HG02571 (cell line): ENCODE data around the gene RPP21.

Experiments used
- ATAC-seq: cut with Tn5 transposase; IDR thresholded peaks from one replicate; pipeline ENCODE4 v1.9.1; 2021; ENCODE audit warnings: mild to moderate bottlenecking, moderate library complexity; ENCODE audit not compliant: unreplicated experiment

The RPP21 gene

DNA sequence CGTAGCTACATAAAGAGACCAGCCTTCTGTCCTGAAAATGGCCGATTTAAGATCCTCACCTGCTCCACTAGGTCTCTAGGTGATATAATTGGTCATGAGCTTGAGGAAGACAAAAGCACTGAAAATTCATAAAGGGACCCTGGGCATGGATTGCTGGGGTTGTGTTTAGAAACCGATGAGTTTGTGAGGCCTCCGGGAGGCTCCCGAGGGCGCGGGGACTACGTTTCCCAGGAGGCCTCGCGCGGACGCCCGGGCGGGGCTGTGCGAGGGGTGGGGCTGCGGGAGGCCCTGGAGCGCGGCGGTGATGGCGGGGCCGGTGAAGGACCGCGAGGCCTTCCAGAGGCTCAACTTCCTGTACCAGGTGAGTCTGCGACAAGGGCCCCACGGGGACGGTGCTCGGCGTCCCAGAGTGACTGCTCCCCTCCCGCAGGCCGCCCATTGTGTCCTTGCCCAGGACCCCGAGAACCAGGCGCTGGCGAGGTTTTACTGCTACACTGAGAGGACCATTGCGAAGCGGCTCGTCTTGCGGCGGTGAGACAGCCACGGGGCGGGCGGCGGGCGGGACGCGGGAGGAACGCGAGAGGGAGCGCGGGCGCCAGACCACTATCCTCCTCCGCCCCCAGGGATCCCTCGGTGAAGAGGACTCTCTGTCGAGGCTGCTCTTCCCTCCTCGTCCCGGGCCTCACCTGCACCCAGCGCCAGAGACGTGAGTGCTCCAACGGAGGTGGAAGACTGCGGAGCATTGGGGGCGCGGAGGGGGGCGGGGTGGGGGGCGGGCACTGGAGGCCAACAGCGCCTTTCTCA, at the start of gene RPP21:
TSS of gene RPP21 (plus strand) at position 289 of the 804 bp plus-strand sequence. CDS start at position 305, 16 bp downstream.
- ATAC-seq: peak; percentile 82

DNA sequence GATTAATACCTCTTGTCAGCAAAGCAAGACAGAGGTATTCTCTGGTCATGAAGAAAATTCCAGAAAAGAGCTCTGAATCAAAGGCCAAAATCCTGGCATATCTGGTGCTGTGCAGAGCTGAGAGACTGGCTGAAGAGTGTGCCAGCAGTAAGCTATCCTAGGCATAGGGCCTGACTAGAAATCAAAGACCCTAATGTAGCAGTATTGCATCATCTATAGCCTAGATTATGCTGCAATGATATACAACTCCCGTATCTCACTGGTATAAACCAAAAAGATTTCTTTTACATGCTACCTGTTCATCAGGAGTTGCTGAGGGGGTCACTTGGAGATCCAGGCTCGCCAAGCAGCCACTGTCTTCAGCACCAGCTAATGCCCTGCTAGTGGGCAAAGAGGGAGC, 49.1 kb upstream of the RPP21 start:
- no peak for ATAC-seq

DNA sequence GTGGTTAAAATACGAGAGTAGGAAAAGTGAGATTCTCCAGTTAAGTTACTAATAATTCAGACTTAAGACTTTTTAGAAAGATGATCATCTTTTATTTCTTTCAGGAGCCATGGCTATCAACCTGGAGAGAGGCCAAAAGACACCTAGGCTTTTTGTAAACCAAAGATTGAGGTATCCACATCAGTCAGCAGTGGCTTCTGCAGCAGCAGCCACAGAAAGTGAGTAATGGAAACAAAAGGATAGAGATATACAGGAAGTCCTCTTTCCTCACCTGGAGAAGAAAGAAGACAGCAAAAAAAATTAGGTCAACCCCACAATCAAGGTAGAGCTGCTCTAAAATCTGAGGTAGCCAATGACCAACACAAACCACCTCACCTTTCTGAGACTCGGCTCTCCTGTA, 41.0 kb upstream of the RPP21 start:
- no peak for ATAC-seq

DNA sequence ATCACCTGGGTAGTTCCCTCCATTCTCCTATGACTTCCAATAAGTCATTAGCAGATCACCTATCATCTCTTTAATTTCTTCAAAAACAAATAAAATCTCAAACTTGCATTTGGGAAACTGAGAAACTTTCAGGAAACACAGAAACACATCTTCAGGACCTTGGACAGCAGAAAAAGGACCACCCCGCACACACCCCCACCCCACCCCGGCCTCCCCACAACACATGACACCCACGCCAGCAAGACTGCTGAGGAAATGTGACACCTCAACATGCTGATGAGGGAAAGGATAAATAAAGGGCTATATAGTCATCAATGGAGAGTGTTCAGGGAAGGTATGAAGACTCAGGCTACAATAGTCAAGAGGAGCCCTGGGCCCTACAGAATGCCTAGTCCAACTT, 33.9 kb upstream of the RPP21 start:
- no peak for ATAC-seq

DNA sequence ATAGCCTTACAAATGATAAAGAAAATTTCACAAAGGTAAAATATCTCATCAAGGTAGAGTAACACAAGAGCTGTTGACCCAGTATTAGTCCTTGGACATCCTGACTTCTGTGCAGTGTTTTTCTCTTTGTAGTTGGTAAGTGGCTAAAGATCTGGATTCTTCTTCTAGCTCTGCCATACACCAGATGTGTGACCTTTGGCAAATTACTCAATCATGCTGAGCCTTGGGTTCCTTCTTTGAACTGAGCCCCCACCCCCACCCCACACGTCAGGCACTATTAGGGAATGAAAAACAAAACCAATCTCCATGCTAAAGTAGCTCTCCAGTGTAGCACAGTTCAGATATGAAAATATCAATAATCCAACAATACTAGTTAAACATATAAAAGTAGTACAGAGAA, 33.3 kb upstream of the RPP21 start:
- ATAC-seq: no peak

DNA sequence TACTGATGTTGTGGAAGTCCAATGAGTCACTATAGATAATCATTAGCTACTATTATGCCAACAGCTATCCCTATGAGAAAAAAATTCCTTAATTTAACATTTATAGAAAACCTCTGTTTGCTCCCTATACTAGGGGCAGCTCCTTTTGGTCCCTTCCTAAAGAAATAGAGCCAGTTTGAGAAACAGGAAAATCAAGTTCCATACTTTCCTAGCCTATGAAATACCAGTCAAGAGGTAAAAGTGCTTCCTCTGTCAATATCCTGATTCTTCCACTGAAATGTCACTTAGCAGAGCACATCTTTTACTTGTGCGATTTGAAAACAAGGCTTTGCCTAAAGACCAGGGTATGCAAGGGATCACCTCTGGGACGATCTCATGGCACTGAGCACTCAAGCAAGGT, 32.7 kb upstream of the RPP21 start:
- no peak for ATAC-seq

DNA sequence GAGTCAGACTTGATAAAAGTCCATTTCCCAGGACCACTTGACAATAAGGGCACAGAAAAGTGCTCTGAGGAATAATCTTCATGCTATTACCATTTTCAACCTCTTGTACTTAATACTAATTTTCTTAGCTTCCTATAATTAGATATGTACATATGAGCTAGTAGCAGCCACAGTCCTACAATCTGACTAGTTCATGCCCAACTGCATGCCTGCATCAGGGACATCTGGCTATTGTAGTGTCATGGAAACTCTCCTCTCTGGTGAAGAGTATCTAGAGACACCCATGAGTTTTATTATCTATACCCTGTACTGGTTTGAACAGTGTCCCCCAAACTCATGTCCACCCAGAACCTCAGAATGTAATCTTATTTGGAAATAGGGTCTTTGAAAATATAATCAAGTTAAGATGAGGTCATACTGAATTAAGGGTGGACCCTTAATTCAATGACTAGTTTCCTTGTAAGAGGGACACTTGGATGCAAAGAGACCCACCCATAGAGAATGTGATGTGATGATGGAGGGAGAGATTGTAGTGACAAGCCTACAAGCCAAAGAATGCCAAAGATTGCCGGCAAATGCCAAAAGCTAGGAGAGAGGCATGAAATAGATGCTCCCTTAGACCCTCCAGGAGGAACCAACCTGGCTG, 32.2 kb upstream of the RPP21 start:
- ATAC-seq: no peak

DNA sequence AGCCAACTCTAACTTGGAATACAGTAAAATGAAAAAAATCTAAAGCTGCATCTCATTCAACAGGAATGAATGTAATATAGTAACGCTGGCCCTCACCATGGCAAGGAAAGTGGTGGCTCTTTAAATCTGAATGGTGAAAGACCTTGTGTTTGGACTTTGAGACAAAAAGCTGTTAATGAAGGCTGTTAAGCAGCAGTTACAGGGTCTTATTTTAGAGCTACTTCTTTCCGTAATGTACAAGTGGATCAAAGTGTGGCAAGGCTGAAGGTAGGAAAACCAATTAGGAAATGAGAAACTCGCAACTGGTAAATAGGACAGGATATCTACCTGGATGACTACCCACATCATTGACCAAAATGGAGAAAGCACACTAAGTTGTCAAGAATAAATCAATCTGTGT, 29.8 kb upstream of the RPP21 start:
- no peak for ATAC-seq

DNA sequence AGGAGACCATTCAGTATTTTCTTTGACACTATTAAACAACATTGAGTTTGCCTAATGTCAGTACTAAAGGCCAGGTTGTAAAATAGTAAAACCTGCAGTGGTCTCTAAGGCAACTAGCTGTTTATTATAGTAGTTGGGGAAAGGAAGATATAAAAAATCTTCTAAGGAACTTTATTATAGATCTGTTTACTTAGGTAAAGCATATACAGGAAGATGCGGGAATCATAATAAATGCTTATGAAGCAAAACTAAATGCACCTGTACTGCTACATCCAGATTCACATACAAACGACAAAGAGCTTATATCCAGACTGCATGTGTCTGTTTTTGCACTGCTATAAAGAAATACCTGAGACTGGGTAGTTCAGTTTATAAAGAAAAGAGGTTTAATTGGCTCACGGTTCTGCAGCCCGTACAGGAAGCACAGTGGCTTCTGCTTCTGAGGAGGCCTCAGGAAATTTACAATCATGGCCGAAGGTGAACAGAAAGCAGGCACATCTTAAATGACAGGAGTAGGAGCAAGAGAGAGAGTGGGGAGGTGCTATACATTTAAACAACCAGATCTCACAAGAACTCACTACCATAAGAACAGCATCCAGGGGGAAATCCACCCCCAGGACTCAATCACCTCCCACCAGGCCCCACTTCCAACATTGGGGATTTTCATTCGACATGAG, 26.9 kb upstream of the RPP21 start:
- no peak for ATAC-seq

DNA sequence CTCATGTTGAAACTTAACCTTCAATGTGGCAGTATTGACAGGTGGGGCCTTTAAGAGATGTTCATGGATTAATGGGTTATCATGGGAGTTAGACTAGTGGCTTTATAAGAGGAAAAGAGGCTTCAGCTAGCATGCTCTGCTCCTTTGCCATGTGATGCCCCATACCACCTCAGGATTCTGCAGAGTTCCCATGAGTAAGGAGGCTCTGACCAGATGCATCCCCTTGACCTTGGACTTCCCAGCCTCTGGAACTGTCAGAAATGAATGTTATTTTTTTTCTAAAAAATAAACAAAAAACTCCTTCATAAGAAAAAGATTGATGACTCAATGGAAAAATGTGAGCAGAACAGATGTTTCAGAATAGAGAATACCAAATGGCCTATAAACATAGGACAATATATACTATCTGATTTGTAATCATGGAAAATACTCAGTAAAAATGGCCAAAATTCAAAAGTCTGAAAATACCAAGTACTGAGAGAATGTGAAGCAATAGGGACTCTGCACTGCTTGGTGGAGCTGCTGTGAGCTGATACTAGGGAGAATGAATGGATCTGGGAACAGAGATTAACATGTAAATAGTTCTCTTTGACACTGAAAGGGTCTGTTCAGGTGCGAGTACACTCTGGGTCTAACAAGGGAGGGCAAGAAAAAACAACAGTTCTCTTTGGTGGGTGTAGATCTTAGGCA, 25.7 kb upstream of the RPP21 start:
- ATAC-seq: no peak

DNA sequence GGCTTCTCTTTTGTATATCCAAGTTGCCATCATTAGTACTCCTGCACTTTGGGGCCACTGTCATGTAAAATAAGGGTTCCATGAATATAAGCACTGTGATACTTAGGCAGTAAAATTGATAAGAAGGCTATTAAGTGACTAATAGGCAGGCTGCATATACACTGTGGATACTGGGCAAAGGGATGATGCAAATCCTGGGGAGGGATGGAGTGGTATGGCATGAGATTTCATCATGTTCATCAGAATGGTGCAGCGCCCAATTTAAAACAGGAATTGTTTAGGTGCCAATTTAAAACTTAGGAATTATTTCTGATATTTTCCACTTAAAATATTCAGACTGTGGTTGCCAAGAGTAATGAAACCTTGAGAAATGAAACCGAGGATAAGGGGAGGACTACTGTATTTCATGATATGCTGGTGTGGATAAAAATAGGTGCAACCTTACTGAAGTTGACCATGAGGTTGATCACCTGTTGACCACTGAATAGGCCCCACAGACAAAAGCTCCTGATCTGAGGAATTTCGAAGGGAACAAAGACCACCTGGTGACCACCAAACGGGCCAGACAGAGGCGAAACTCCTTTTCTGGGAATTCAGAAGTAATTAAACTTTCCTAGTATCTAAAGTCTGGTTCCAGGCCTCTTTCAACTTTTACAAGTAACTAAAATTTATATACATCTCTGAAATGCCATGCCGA, 23.1 kb upstream of the RPP21 start:
- ATAC-seq: no peak

DNA sequence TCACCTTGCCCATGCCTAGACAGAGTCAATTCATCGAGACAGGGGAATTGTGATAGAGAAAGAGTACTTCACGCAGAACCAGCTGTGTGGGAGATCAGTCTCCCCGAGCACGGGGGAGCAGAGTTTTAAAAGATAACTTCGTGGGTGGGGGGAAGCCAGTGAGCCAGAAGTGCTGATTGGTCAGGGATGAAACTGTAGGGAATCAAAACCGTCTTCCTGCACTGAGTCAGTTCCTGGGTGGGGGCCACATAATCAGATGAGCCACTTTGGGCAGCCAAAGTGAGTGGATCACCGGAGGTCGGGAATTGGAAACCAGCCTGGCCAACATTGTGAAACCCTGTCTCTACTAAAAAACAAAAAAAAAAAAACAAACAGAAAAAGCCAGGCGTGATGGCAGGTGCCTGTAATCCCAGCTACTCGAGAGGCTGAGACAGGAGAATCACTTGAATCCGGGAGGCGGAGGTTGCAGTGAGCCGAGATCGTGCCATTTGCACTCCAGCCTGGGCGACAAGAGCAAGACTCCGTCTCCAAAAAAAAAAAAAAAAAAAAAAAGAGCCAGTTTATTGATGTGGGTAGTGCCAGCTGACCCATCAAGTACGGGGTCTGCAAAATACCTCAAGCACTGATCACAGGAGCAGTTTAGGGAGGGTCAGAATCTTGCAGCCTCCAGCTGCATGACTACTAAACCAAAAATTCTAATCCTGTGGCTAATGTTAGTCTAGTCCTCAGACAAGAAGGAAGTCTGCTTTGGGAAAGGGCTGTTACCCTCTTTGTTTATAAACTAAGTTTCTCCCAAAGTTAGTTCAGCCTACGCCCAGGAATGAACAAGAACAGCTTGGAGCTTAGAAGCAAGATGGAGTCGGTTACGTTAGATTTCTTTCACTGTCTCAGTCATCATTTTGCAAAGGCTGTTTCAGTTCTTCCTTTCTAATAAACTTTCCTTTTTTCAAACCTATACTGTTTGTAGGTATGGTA, 22.1 kb upstream of the RPP21 start:
- no peak for ATAC-seq

DNA sequence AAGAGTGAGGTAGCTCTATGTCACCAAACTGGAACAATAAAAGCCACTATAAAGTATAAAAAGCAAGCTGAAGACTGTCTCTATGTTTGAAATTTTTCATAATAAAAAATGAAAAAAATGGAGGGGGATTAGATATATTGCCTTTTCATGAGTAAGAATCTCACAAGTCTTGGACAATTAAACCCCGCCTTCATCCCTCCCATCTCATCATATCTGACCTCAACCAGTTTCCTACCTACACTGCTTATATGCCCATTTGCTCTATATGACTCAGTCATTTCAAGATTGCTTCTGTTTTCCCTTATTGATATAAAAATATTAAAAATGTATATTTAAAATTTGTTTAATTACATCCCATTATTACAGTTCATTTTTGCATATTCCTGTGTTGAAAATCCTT, 21.1 kb upstream of the RPP21 start:
- ATAC-seq: no peak

DNA sequence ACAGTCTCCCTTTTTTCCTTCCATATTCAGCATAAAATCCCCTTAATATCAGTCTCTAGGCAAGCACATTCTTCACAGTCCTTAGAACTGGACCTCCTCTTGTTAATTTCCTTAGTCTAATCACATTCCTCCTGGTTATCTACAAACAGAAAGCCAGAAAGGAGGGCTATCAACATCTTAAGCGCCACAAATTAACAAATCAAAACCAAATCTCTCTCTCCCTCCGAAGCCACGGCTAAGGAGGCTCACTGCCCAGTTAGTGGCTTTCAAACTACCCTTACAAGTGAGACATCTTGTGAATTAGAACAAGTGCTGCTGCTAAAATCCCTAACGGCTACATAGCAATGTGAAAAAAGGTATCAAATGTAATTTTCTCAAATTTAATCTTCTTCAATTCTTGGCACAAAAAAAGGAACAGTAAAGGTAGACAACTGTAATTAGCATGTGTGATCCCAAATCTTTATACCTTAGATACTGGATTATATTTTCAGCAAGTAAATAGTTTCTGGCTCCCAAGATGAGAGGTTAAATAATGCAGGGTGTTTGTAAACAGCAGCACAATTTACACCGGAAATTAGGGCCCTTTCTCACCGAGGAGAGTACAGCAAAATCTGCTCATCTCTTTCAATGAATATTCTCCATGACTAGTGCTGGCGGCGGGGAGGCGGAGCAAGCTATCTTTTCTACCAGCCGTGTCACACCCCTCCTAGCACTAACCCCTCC, 19.6 kb upstream of the RPP21 start:
- ATAC-seq: no peak

DNA sequence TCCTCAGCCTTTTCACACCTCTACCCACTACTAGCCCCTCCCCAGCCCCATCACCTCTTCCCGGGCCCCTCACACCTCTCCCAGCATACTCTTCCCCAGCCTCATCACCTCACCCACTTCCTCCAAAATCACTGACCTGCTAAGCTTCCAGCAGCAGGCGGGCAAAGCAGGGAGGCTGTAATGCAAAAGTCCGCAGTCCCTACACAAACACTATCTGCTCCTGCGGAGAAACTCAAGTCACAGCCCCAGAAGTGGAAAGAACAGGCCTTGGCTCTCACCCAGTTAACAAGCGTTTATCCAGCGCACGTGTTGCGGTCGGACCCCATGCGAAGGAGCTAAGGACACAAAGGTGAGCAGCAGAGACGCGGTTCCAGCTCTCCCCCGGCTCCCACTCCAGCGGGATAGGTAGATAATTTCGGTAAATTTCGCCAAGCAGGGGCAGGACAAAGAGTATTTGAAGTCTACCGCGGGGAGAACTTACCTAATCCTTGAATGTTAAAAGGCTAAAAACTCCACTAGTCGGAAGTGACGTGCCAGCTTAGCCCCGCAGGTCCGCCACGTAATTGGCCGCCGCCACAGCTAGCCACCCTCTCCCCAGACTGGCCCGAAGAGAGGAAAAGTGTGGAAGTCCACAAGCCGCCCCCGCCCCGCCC, 19.0 kb upstream of the RPP21 start:
- peak; percentile 42 for ATAC-seq

DNA sequence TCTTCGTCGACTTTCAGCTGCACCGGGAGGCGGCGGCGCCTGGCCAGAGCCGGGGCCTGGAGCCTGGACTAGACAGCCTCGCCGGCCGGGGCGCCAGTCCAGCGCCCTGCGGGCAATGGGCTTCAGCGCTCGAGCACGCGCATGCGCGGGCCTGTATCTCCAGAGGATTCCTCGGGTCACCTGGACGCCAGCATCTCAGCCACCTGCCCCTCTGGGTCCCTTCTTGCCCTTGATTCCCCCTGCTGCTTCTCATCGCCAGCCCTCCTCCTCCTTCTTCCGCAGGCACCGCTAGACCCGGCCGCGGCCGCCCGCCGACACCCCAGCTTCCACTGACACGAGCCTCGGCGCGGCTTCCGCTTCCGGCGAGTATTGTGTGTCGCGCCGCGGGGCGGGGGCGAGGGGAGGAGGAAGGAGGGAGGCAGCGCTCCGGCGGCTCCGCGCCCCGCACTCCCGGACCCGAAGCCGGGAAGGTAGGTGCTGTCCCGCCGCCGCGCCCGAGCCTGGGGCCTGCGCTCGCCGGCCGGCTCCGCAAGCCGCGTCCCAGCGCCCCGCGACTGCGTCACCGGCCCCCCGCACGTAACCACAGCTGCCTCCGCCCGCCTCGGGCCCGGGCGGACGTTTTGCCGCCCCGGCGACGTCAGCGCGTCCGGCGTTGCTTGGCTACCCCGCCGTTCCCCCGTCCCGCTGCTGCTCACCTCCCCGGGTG, 18.3 kb upstream of the RPP21 start, which contains the start of gene TRIM39:
TSS of gene TRIM39 (plus strand) at position 402 of the 706 bp plus-strand sequence. CDS start 2,391 bp downstream, outside the sequence.
- peak; percentile 72 for ATAC-seq

DNA sequence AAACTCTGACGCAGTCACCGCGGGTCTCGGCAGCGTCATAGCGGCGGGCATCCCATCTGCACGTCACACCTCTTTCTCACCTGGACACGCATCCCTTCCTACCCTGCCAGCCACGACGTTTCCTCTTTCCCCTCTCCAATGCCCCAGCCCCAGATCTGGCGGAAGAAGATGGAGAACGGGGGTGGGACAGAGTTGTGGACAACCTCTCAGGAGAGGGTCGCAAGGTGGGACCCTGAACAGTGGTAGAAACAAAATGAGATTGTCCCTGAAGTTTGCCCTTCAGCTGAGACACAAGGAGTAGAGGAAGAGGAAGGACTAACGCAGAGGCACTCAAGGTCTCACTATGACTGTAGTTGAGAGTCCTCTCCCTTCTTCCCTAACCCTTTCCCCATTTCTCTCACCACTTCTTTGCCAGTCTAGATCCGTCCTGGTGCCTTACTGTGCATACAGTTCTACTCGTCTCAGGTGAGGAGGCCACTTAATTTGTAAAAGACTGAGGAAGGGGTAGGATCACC, 17.7 kb upstream of the RPP21 start:
- no peak for ATAC-seq
